ENCODE data around the gene RGL4. TPM values are rescaled to one million over a fixed set of nuclear protein-coding genes. Genes with fewer than 3 reads are reported as not detected.

RGL4 gene
- total and polyA plus RNA-seq, 2 of the 13 experiments (the other 11 are each of a cell fraction or from before 2014, with no cell fraction given) = not detected

DNA sequence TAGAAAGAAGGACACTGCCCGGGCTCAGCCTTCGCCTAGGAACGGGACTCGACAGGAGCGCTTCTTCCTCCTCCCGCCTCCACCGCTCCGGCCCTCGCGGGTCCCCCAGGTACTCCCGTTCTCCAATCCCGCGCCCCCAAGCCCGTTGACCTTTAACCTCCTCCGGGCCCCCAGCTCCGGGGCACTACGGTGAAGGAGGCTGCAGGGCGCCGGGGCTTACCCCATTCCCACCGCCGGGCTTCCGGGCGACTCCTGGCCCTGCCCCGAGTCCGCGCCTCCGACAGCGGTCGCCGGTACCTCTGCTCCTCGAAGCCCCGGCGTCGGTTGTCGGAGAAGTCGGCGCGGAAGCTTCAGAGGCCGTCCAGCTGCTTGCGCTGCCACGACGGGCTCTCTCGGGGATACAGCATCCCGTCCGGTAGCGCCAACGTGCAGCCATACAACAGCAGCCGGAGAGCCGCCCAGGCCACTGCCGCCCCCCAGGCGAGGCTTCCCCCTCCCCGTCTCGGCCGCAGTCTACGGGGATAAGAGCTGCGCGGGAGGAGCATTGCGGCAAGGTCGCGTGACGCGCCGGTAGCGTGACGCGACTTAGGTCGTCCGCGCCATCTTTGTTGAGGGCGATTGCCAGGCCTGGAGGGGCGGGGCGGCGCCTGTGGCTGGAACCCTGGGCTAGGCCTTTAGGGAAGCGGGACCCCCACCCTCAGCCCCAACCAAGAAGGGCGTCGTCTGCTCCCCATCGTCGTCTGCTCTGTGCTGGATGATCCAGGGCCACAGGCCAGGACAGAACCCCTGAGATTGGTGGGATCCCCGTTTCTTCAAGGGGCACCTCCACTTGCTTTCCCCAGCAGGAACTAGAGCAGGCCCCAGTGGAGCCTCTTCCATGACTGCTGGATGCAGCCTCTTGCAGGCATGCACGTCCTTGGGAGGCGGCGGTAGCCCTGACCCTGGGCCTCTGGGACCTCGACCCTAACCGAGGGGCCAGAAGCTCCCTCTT, 26.3 kb downstream of the RGL4 start (continued):
- TF ChIP-seq XRCC5 (optimal IDR thresholded peaks at IDR 0.05; ENCODE audit: low read length) (peak; percentile 23), ZNF570 (CRISPR knock-in tag; IDR thresholded peaks at IDR 0.05; ENCODE audit: borderline replicate concordance) (no peak), ARNTL (CRISPR knock-in tag; IDR thresholded peaks at IDR 0.05) (peak; percentile 66; the same call in 1 of the 2 replicates), ZNF772 (CRISPR knock-in tag; IDR thresholded peaks at IDR 0.05) (peak; percentile 91), SOX6 (IDR thresholded peaks at IDR 0.05) (no peak), SOX6 (CRISPR knock-in tag; IDR thresholded peaks at IDR 0.05) (peak; percentile 68), ETV6 (CRISPR knock-in tag; conservative IDR thresholded peaks at IDR 0.05) (no peak), ZNF12 (CRISPR knock-in tag; IDR thresholded peaks at IDR 0.05) (no peak), ZNF34 (CRISPR knock-in tag; IDR thresholded peaks at IDR 0.05; ENCODE audit: borderline replicate concordance) (no peak), POGZ (CRISPR knock-in tag; IDR thresholded peaks at IDR 0.05) (peak; percentile 89), BRD4 (CRISPR knock-in tag; IDR thresholded peaks at IDR 0.05) (peak; percentile 81; the same call in 1 of the 2 replicates), KMT2A (CRISPR knock-in tag; IDR thresholded peaks at IDR 0.05) (peak; percentile 84; the same call in 1 of the 2 replicates), HDAC6 (IDR thresholded peaks at IDR 0.05; ENCODE audit: low read depth, low read length) (no peak), ZNF510 (CRISPR knock-in tag; IDR thresholded peaks at IDR 0.05; ENCODE audit: low read depth) (no peak), ZNF136 (CRISPR knock-in tag; IDR thresholded peaks at IDR 0.05; ENCODE audit: low read depth) (0 out of 2 replicates have a peak, but pooled peaks have one; percentile 86), JDP2 (CRISPR knock-in tag; IDR thresholded peaks at IDR 0.05; ENCODE audit: borderline replicate concordance) (no peak), ZFYVE20 (CRISPR knock-in tag; IDR thresholded peaks at IDR 0.05; ENCODE audit: borderline replicate concordance, low read depth) (no peak), BHLHE40 (IDR thresholded peaks at IDR 0.05; ENCODE audit: low read length) (peak; percentile 89), ZNF552 (CRISPR knock-in tag; IDR thresholded peaks at IDR 0.05; ENCODE audit: borderline replicate concordance) (0 out of 2 replicates have a peak, but pooled peaks have one; percentile 35), HES4 (CRISPR knock-in tag; IDR thresholded peaks at IDR 0.05; ENCODE audit: borderline replicate concordance) (peak; percentile 80), ZNF317 (CRISPR knock-in tag; IDR thresholded peaks at IDR 0.05) (peak; percentile 82; the same call in 1 of the 2 replicates), AHR (CRISPR knock-in tag; IDR thresholded peaks at IDR 0.05) (peak; percentile 69; the same call in 1 of the 2 replicates), ZNF652 (CRISPR knock-in tag; IDR thresholded peaks at IDR 0.05; ENCODE audit: borderline replicate concordance, low read depth) (no peak)
- TF ChIP-seq, protein P1, sequence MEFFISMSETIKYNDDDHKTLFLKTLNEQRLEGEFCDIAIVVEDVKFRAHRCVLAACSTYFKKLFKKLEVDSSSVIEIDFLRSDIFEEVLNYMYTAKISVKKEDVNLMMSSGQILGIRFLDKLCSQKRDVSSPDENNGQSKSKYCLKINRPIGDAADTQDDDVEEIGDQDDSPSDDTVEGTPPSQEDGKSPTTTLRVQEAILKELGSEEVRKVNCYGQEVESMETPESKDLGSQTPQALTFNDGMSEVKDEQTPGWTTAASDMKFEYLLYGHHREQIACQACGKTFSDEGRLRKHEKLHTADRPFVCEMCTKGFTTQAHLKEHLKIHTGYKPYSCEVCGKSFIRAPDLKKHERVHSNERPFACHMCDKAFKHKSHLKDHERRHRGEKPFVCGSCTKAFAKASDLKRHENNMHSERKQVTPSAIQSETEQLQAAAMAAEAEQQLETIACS (CRISPR knock-in tag; IDR thresholded peaks at IDR 0.05) = peak; percentile 46; the same call in 1 of the 2 replicates
- TF ChIP-seq, protein P2, sequence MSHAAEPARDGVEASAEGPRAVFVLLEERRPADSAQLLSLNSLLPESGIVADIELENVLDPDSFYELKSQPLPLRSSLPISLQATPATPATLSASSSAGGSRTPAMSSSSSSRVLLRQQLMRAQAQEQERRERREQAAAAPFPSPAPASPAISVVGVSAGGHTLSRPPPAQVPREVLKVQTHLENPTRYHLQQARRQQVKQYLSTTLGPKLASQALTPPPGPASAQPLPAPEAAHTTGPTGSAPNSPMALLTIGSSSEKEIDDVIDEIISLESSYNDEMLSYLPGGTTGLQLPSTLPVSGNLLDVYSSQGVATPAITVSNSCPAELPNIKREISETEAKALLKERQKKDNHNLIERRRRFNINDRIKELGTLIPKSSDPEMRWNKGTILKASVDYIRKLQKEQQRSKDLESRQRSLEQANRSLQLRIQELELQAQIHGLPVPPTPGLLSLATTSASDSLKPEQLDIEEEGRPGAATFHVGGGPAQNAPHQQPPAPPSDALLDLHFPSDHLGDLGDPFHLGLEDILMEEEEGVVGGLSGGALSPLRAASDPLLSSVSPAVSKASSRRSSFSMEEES (CRISPR knock-in tag; IDR thresholded peaks at IDR 0.05) = peak; percentile 96
- TF ChIP-seq, protein P3, sequence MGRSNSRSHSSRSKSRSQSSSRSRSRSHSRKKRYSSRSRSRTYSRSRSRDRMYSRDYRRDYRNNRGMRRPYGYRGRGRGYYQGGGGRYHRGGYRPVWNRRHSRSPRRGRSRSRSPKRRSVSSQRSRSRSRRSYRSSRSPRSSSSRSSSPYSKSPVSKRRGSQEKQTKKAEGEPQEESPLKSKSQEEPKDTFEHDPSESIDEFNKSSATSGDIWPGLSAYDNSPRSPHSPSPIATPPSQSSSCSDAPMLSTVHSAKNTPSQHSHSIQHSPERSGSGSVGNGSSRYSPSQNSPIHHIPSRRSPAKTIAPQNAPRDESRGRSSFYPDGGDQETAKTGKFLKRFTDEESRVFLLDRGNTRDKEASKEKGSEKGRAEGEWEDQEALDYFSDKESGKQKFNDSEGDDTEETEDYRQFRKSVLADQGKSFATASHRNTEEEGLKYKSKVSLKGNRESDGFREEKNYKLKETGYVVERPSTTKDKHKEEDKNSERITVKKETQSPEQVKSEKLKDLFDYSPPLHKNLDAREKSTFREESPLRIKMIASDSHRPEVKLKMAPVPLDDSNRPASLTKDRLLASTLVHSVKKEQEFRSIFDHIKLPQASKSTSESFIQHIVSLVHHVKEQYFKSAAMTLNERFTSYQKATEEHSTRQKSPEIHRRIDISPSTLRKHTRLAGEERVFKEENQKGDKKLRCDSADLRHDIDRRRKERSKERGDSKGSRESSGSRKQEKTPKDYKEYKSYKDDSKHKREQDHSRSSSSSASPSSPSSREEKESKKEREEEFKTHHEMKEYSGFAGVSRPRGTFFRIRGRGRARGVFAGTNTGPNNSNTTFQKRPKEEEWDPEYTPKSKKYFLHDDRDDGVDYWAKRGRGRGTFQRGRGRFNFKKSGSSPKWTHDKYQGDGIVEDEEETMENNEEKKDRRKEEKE (IDR thresholded peaks at IDR 0.05) = no peak
